Stimulated activated CD4-positive, alpha-beta T cell treated with anti-CD3 and anti-CD28 coated beads, Interleukin-1b, Interleukin-23, amount 100 ng/mL, for 24 hours (primary cell): ENCODE results near the gene TMEM132A.

Experiments
- DNase-seq, 4 experiments: peaks; one replicate each; pipeline ENCODE4 v3.0.0-alpha.2; 2020; ENCODE audit warnings: low read depth in 4 of 4, low spot score in 1 of 4

Gene TMEM132A

DNA sequence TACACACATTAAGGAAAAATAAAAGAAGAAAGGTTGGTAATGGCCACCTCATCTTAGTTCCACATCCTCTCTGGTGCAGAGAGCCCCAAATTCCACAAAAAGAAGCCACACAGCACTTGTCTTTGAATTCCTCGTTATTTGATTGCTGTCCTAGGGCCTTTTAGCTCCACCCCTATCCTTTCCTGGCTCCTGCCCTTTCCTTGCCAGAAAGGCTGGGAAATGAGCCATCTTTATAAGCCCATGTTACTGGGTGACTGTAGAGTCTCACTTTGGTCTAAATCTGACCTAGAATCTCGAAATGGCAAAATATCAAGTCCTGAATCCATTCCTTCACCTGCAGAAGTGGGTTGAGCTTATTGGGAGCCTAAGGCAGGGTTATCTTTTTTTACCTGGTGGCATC, 4.3 kb upstream of the TMEM132A start:
- DNase-seq, result no peak

DNA sequence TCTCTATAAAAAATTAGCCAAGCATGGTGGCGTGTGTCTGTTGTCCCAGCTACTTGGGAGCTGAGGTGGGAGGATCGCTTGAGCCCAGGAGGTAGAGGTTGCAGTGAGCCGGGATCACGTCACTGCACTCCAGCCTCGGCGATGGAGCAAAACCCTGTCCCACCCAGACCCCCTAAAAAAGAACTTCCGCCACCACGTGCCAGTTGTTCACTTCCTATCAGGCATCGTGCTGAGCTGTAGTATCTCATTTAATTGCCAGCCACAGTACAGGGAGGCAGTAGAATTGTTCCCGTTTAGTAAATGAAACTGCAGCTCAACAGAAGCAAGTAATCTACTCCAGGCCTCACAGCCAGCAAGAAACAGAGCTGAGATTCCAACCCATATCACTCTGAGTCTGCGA, 3.0 kb upstream of the TMEM132A start:
- no peak for DNase-seq

DNA sequence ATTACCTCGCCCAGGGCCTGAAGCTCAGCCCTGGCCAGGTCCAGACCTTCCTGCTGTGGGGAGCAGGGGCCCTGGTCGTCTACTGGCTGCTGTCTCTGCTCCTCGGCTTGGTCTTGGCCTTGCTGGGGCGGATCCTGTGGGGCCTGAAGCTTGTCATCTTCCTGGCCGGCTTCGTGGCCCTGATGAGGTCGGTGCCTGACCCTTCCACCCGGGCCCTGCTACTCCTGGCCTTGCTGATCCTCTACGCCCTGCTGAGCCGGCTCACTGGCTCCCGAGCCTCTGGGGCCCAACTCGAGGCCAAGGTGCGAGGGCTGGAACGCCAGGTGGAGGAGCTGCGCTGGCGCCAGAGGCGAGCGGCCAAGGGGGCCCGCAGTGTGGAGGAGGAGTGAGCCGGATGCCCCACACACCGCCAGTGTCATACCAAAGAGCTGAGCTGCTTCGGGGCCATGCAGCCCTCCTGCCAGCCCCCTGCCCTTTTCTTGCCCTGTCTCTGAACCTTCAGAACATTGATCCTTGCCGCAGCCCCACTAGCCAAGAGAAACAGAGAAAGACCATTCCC, 2.4 kb upstream of the TMEM132A start:
- no peak for DNase-seq

DNA sequence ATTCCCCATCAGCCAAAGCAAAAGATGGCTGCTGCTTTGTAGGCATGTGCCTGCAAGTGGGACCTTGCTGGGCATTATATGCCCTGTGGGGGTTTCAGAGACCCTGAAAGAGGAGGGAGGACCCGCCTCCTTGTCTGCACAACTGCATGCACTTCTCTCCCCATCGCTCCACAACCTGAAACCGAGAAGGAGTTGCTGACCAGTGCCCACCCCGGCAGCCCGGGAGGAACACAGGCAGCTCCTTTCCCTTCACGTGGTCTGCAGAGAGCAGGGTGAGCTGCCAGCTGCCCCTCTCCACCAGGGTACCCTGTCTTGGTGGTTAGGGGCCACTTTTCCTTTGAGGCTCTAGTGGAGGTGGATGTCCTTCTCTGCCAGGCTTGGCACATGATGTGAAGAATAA, 1.4 kb upstream of the TMEM132A start:
- DNase-seq, result no peak

DNA sequence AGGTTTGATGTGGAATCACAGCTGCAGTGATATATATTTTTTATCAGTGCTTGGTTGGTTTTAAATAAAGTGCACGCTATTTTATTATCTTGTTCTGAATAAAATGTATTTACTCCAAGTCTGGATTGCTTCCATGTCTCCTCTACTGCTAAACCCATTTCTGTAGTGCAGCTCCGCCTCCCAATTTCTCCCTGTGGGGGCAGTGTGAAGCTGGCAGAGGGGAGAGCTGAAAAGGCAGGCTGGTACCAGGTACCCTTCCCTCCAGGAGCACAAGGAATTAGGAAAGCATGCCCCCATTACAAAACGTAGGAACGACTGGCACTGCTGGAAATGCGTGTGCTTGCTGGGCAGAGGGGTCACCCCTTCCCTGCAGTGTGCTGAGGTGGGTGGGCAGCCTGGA, 934 bp upstream of the TMEM132A start:
- no peak for DNase-seq

DNA sequence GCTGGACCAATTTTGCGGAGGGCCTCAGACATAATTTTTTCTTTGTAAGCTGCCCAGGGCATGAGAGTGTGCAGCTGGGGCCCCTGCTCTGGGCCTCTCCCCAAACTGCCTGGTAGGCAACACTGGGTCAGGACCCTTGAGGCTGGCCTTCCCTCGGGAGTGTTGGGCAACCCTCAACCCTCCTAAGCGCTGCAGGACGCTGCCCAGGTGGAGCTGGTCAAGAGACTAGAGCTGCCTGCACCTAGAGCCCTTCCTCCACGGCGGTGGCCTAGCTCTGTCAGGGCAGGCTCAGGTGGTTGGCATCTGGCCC, 505 bp upstream of the TMEM132A start:
- no peak for DNase-seq

DNA sequence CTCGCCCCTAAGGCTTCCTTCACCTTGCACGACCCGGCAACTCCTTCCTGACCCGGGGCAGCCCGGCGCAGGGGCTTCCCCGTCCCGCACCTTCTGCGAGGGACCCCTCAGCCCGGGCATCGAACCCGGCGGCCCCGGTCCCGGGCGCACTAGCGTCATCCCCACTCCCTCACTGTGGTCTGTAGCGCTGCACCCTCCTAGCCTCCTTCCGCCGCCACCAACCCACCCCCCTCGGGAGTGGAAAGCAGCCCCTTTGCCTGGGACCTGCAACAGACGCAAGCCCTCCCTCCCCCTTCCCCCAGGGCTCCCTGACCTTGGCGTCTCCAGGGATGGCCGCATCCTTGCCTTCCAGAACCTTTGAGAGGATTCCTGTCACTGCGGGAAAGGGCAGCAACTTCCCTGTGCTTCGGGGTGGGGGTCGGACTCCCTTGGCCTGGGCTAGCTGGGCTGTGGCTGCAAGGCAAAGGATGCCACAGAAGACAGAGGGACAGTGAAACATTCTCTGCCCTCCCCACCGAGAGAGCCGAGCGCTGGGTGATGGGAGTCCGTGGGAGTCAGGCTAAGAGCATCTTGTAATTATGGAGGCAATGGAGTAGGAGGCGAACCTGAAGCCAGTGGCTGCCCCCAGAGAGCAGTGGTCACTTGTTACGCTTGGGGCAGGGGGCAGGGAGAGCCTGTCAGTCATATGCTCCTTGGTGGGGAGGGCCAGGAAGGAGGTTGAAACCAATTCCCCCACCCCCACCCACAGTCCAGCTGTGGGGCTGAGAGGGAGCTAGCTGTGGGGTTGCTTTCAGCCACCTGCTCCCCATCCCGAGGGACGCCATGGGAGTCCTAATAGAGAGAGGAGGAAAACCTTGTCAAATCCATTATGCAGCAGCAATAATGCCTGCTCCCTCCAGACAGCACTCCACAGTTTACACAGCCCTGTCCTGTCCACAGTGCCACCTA, 920 bp downstream of the TMEM132A start:
- no peak for DNase-seq

DNA sequence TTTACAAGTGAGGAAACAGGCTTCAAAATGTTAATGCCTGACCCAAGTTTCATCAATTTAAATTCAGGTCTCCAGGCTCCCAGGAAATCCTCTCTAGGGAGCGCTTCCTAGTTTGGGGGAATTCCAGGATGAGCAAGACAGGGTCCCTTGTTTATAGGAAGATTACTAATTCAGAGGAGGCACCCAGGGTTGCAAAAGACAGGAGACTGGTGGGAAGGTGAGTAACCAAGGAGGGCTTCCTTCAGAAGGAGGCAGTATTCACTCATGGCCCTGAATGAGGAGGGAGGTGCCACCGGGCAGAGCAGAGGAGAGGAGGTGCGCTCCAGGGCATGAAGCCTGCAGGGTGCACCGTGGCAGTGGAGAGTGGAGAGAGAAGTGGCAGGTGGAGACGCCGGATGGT, 1.6 kb downstream of the TMEM132A start:
- no peak for DNase-seq

DNA sequence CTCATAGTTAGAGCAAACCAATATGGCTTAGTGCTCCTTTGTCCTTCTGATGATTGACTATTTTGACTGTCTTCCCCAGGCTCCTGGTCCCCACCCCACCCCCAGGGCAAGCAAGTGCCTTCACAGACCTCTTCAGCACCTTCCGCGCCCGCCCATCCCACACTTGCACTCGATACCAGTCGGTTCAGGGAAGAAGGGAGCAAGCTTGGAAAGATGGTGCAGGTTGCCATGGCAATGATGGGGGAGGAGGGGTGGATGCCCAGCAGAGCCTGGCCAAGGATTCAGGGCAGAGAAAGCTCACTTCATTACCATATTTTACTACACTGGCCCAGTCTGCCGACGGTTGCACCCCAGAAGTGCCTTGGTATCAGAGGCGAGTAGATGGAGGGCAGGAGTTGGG, 2.2 kb downstream of the TMEM132A start:
- no peak for DNase-seq

DNA sequence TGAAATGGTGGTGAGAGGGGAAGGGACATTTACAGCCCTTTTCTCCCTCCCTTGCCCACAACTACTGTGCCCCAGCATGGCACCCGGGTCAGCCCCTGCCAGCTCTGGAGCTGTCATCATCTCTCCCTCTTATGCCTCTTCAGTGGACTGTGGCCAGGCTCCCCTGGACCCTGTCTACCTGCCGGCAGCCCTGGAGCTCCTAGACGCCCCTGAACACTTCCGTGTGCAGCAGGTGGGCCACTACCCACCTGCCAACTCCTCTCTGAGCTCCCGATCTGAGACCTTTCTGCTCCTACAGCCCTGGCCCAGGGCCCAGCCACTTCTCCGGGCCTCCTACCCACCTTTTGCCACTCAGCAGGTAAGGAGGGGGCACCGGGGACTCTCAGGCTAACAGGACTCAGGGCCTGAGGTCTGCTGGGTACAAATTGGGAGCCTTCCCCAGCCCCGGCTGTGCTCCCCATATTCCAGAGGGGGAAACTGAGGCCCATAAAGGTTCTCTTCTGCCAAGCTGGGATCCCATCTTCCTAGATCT, 2.9 kb downstream of the TMEM132A start:
- DNase-seq, result no peak

DNA sequence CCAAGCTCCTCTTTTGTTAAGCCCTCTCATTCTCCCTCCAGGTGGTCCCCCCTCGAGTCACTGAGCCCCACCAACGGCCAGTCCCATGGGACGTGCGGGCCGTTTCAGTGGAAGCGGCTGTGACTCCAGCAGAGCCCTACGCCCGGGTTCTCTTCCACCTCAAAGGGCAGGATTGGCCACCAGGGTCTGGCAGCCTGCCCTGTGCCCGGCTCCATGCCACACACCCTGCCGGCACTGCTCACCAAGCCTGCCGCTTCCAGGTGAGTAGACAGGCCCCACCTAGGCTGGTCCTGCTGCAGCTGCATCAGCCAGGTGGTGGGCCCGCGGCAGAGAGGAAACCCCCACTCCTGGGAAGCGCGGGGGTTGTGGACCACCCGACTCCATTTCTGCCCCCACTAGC, 3.3 kb downstream of the TMEM132A start:
- DNase-seq, result no peak

DNA sequence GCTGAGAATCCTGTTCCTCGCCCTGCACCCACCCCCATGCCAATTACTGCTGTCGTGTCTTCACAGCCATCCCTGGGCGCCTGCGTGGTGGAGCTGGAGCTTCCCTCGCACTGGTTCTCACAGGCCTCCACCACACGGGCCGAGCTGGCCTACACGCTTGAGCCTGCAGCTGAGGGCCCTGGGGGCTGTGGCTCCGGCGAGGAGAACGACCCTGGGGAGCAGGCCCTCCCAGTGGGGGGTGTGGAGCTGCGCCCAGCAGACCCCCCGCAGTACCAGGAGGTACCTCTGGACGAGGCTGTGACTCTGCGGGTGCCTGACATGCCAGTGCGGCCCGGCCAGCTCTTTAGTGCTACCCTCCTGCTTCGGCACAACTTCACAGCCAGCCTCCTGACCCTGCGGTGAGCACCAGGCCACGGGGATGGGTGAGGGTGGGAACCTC, 4.3 kb downstream of the TMEM132A start:
- no peak for DNase-seq

DNA sequence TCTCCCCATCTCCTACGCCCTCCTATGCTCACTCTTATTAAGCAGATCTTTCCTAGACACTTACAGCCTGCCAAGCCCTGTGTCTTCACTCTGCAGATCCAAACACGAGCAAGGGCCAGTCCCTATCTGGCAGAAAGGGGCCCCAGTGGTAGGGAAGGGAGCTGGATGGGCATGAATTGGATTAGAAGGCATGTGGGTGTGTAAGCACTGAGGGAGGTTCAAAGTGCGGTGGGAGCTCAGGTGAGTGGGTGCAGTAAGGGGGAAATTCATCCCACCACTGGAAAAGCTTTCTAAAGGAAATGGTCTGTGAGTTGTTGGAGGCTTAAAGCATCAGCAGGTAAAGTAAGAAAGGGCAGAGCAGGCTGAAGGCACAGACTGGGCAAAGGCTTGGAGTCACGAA, 5.5 kb downstream of the TMEM132A start:
- DNase-seq, result no peak

DNA sequence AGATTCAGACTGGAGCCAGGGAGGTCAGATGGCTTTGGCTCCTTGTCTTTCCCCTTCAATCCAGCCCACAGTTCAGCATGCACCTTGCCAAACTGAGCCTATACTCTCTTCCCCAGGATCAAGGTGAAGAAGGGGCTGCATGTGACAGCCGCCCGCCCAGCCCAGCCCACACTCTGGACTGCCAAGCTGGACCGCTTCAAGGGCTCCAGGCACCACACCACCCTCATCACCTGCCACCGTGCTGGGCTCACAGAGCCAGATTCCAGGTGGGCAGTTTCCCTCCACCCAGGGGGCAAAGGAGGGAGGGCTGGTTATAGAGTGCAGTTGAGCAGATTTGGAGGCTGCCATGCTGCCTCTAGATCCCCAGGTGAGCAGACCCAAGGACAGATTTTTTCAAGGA, 6.1 kb downstream of the TMEM132A start:
- no peak for DNase-seq

DNA sequence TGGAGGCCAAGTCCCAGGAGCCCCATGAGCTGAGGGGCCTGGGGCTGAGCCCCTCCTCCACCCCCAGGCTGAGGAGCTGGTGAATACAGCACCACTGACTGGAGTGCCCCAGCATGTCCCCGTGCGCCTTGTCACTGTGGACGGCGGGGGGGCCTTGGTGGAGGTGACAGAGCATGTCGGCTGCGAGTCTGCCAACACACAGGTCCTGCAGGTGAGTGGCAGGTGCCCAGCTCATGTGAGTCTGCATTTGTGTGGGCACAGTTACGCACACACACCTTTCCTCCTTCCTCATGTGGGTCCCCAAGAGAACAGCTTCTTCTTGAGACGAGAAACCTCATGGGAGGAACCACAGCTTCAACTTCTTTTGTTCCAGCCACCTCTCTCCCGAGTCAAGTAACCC, 7.7 kb downstream of the TMEM132A start:
- no peak for DNase-seq

DNA sequence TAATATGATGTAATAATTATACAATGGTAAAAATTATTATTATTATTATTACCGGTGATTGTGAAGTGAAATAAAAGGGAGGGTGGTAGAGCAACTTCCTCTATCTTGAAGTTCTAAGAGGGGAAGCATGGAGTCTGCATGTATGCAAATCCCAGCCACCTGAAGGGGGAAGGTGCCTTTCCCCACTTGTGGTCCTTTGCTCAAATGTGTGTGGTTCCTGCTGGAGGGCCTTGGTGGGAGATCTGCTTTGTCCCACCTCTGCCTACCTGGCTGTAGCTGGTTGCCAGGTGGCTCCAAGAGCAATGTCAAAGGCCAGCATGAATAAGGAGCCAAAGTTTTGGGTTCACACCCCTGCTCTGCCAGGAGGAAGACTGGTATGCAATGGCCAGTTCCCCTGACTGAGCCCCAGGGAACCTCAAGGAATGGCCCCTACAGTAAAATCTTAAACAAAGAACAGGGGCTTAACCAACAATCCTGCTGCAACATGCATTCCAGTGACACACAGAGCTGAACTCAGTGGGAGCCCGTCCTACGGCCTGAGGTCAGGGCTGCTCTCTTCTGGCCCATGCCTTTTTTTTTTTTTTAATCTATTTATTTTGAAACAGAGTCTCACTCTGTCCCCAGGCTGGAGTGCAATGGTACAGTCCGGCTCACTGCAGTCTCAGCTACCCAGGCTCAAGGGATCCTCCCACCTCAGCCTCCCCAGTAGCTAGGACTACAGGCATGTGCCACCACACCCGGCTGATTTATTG, 8.5 kb downstream of the TMEM132A start:
- DNase-seq, result no peak

DNA sequence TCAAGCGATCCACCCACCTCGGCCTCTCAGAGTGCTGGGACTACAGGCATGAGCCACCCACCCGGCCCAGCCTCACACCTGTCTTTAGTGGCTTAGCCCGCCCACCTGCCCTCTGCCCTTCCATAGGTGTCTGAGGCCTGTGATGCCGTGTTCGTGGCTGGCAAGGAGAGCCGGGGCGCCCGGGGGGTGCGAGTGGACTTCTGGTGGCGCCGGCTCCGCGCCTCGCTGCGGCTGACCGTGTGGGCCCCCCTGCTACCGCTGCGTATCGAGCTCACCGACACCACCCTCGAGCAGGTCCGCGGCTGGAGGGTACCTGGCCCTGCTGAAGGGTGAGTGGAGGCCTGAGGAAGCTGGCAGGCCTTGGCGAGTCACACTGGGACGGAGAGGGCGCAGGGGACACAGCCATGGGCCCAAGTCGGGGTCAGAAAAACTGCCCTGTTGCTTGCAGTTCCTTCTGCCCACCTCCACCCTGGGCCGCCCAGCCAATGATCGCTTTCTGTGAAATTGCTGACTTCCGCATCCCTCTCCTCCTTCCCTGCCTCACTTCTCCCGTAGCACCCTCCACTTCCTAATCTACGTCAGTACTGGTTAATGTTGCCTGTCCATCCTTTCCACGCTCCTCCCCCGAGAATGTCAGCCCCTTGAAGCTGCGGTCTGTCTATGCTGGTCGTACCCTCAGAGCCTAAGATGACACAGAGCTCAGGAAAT, 9.3 kb downstream of the TMEM132A start:
- no peak for DNase-seq

DNA sequence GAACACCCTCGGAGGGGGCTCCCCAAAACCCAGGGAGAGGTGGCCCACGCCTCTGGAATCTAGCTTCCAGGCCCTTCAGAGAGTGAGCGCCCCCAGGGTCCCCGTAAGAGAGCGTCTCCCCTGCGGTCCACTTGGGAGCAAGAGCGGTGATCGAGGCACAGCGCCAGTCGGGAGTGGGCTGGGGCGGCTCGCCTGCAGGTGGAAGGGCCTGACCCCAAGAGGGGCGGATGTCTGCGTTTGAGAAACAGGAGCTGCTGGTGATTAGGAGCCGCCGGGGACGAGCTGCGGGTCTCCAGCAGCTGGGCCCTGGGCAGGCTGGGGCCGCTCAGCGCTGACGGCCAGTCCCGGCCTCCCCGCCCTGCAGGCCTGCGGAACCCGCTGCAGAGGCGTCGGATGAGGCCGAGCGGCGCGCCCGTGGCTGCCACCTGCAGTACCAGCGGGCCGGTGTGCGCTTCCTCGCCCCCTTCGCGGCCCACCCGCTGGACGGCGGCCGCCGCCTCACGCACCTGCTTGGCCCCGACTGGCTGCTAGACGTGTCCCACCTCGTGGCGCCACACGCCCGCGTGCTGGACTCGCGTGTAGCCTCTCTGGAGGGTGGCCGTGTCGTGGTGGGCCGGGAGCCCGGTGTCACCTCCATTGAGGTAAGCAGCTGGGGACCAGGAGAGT, 10.0 kb downstream of the TMEM132A start:
- no peak for DNase-seq

DNA sequence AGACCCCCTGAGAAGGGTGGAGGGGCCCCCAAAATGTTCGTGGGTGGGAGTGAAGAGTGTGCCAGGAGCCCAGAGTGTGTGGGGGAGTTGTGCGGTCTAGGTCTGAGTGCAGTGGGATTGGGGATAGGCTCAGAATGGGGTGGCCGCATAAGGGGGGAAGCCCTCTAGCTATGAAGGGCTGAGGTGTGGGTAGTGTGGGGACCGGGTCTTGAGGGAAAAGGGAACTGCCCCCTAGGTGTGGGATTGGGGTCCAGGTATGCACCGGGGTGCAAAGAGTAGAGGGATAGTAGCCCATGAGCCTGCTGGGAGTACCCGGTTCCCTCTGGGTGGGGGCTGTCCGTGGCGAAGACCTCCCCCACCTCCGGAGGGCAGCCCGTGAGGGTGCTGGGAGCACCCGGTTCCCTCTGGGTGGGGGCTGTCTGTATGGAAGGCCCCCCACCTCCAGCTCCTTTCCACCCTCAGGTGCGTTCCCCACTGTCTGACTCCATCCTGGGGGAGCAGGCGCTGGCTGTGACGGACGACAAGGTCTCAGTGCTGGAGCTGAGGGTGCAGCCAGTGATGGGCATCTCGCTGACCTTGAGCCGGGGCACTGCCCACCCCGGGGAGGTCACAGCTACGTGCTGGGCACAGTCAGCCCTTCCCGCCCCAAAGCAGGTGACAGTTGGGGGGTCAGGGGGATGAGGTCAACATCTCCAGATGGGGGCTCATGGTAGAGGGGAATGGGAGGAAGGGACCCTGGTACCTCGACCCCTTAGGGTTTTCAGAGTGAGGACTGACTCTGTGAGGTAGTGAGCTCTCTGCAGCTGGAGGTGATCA, 10.7 kb downstream of the TMEM132A start:
- DNase-seq, result no peak
